ENCODE measurements around the gene CAPN7. TPM values are rescaled to one million over a fixed set of nuclear protein-coding genes. Genes with fewer than 3 reads are reported as not detected.
A peak's percentile ranks its signal among the peaks of the same experiment; 100 is the strongest.

The CAPN7 gene
- total and polyA plus RNA-seq, 2 donors, result 25.5 to 31.4 TPM

DNA sequence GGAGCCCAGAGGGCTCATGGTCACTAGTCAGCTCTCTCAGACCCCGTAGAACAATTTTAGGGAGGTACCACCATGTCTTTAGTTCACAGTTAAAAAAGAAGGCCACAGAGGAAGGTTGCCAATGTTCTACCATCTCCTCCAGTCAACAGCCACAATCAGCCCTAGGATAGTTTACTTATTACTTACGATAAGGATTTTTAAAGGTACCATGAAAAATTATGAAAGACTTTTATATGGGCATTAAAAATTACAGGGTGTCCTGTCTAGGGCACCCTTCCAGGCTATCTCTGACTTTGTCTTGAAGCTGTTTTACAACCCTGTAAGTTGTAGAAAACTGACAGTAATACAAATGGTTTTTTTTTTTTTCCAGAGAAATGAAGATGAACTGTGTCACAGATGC is 57.9 kb downstream of the CAPN7 start:
- no peak for DNase-seq (ENCODE audit: low read depth in 6 of 9, low spot score in 9 of 9)
- 96% methylated on average over 2 of the region's 2 CpGs for WGBS
- peaks cover 7 to 23% of the 10 kb centered on the region in 2 donors for H3K4me1 ChIP-seq (ENCODE audit: control insufficient read depth in 2 of 2, insufficient read depth in 2 of 2, low read length in 2 of 2)
- H3K36me3 ChIP-seq (ENCODE audit: control insufficient read depth in 2 of 2, insufficient read depth in 2 of 2, low read length in 1 of 2), result peaks cover 13 to 45% of the 10 kb centered on the region in 2 donors
- peaks cover 0 to under 1% of the 10 kb centered on the region in 2 donors for H3K27me3 ChIP-seq (ENCODE audit: control insufficient read depth in 2 of 2, insufficient read depth in 1 of 2, low read length in 1 of 2)
- no peak overlapping the region for H3K27ac ChIP-seq (ENCODE audit: low read depth in 1 of 2, low read length in 1 of 2)
- H3K9me3 ChIP-seq (ENCODE audit: control insufficient read depth in 2 of 2, insufficient read depth in 1 of 2, low read length in 1 of 2), result no peaks in the 10 kb centered on the region
- no peak overlapping the region for H3K4me3 ChIP-seq (ENCODE audit: low read length in 2 of 2)

DNA sequence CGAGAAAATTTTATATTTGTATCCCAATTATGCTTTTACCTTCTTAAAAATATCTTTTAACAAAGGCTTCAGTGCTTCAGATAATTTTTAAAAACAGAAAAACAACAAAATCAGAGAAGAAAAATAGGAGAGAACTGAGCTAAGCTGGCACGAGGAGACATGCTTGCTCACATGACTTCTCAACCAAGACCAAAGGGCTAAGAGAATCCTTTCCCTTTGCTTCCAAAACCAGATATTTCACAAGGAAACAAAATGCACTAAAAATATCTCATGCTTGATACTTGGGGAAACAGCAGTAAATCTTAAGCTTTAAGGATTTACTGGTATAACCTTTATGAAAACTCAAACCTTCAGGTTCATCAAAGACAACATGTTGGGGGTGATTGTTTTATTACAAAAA is 58.4 kb downstream of the CAPN7 start:
- WGBS, result 96% methylated on average over 2 of the region's 2 CpGs
- no peaks in the 10 kb centered on the region for H3K9me3 ChIP-seq (ENCODE audit: control insufficient read depth in 2 of 2, insufficient read depth in 1 of 2, low read length in 1 of 2)
- H3K36me3 ChIP-seq (ENCODE audit: control insufficient read depth in 2 of 2, insufficient read depth in 2 of 2, low read length in 1 of 2), result peaks cover 7 to 45% of the 10 kb centered on the region in 2 donors
- DNase-seq (ENCODE audit: low read depth in 6 of 9, low spot score in 9 of 9), result no peak
- peaks cover 0 to 6% of the 10 kb centered on the region in 2 donors for H3K27me3 ChIP-seq (ENCODE audit: control insufficient read depth in 2 of 2, insufficient read depth in 1 of 2, low read length in 1 of 2)
- H3K4me1 ChIP-seq (ENCODE audit: control insufficient read depth in 2 of 2, insufficient read depth in 2 of 2, low read length in 2 of 2), result peaks cover 11 to 29% of the 10 kb centered on the region in 2 donors
- H3K27ac ChIP-seq (ENCODE audit: low read depth in 1 of 2, low read length in 1 of 2), result no peak overlapping the region
- no peak overlapping the region for H3K4me3 ChIP-seq (ENCODE audit: low read length in 2 of 2)

DNA sequence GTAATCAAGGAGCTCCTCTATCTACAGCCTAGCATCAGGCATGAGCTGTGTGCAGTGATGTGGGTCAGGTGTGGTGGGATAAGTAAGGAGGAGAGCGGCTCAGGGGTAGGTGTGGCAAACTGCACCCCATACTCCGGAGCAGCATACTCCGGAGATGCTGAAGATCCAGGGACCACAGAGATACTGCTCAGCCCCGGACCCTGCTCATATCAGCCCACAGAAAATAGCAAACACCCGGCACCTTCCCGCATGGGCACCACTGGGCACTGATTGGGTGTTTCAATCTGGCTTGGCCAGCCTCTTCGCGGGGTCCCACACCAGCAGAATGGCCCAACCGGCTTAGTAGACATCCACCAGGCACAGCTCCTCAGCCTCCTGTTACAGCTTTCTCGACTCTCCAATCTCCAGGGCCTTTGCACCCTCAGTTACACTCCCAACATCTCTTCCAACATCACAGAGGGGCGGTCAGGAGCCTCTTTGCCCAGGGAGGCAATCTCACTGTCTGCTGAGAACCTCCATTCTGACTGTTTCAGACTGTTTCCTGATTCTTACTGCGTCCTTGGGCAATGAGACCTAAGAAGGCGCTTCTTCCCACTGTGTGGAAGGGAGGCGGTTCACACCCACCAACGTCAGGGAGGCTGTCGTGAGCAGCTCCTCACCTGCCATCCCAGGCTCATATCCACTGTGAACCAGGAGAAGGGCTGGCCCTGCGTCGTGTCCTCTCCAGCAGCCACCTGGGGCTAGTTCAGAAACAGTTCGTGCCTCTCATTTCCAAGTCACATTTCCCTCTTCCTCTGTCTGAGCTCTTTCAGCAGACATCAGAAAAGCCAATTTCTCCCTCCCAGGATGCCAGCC is 59.8 kb downstream of the CAPN7 start:
- H3K27me3 ChIP-seq (ENCODE audit: control insufficient read depth in 2 of 2, insufficient read depth in 1 of 2, low read length in 1 of 2), result peaks cover 0 to 10% of the 10 kb centered on the region in 2 donors
- peaks cover 18 to 41% of the 10 kb centered on the region in 2 donors for H3K4me1 ChIP-seq (ENCODE audit: control insufficient read depth in 2 of 2, insufficient read depth in 2 of 2, low read length in 2 of 2)
- no peaks in the 10 kb centered on the region for H3K9me3 ChIP-seq (ENCODE audit: control insufficient read depth in 2 of 2, insufficient read depth in 1 of 2, low read length in 1 of 2)
- 97% methylated on average over 19 of the region's 19 CpGs for WGBS
- H3K27ac ChIP-seq (ENCODE audit: low read depth in 1 of 2, low read length in 1 of 2), result no peak overlapping the region
- H3K4me3 ChIP-seq (ENCODE audit: low read length in 2 of 2), result no peak overlapping the region
- DNase-seq (ENCODE audit: low read depth in 6 of 9, low spot score in 9 of 9), result no peak
- H3K36me3 ChIP-seq (ENCODE audit: control insufficient read depth in 2 of 2, insufficient read depth in 2 of 2, low read length in 1 of 2), result peaks cover 0 to 32% of the 10 kb centered on the region in 2 donors

DNA sequence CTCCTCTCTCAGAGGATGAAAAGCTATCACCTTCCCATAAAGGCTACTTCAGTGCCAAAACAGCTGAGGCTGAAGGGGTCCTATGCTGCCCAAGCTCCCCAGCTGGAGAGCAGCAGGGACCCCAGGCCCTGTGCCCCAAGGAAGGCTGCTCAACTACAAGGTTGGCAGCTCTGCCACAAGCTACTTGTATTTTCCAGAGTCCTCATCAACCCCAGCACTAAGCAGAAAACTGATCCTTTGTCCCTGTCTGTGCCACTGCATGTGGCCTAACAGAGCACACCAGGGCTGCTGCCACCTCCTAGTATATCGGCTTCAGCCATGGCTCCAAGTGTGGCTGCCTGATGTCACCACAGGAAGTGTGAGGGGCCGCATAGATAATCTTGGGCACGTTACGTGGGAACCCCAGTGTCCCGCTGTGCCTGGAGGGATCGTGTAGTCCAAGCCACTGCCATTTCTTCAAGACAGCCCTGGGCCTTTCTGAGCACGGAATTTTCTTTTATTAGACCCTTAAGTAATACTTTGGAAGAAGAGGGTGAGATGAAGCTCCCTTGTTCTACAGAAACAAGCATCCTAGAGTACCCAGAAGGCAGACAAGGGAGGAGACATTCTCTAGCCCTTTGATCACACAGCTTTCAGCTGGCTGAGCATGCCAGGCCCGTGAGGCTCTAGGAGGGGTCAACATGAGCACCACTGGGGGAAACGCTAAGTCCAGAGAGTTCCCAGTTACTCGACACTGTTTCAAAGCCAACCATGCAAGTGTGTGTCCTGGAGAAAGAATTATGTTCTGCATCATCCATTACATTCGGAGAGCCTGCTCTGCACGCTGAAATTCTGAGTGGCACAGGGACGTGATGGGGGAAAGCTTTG is 60.7 kb downstream of the CAPN7 start:
- Histone ChIP-seq H3K4me1 (ENCODE audit: control insufficient read depth in 2 of 2, insufficient read depth in 2 of 2, low read length in 2 of 2) (peaks cover 20 to 50% of the 10 kb centered on the region in 2 donors), H3K27me3 (ENCODE audit: control insufficient read depth in 2 of 2, insufficient read depth in 1 of 2, low read length in 1 of 2) (peaks cover 0 to 10% of the 10 kb centered on the region in 2 donors), H3K27ac (ENCODE audit: low read depth in 1 of 2, low read length in 1 of 2) (no peak overlapping the region), H3K9me3 (ENCODE audit: control insufficient read depth in 2 of 2, insufficient read depth in 1 of 2, low read length in 1 of 2) (no peaks in the 10 kb centered on the region), H3K36me3 (ENCODE audit: control insufficient read depth in 2 of 2, insufficient read depth in 2 of 2, low read length in 1 of 2) (peaks cover 0 to 24% of the 10 kb centered on the region in 2 donors), H3K4me3 (ENCODE audit: low read length in 2 of 2) (no peak overlapping the region)
- WGBS, result 92% methylated on average over 13 of the region's 13 CpGs
- no peak for DNase-seq (ENCODE audit: low read depth in 6 of 9, low spot score in 9 of 9)

- peaks cover 0 to 10% of the 10 kb centered on the region in 2 donors for H3K27me3 ChIP-seq (ENCODE audit: control insufficient read depth in 2 of 2, insufficient read depth in 1 of 2, low read length in 1 of 2)
- DNase-seq (ENCODE audit: low read depth in 6 of 9, low spot score in 9 of 9), result no peak
- WGBS, result 98% methylated on average over 3 of the region's 3 CpGs
- H3K9me3 ChIP-seq (ENCODE audit: control insufficient read depth in 2 of 2, insufficient read depth in 1 of 2, low read length in 1 of 2), result no peaks in the 10 kb centered on the region
- H3K27ac ChIP-seq (ENCODE audit: low read depth in 1 of 2, low read length in 1 of 2), result no peak overlapping the region
- peaks cover 25 to 56% of the 10 kb centered on the region in 2 donors for H3K4me1 ChIP-seq (ENCODE audit: control insufficient read depth in 2 of 2, insufficient read depth in 2 of 2, low read length in 2 of 2)
- no peak overlapping the region for H3K4me3 ChIP-seq (ENCODE audit: low read length in 2 of 2)
- peaks cover 0 to 23% of the 10 kb centered on the region in 2 donors for H3K36me3 ChIP-seq (ENCODE audit: control insufficient read depth in 2 of 2, insufficient read depth in 2 of 2, low read length in 1 of 2)
Measured at GRCh38 chr3:15267502-15267901, 61.5 kb downstream of the CAPN7 start.

DNA sequence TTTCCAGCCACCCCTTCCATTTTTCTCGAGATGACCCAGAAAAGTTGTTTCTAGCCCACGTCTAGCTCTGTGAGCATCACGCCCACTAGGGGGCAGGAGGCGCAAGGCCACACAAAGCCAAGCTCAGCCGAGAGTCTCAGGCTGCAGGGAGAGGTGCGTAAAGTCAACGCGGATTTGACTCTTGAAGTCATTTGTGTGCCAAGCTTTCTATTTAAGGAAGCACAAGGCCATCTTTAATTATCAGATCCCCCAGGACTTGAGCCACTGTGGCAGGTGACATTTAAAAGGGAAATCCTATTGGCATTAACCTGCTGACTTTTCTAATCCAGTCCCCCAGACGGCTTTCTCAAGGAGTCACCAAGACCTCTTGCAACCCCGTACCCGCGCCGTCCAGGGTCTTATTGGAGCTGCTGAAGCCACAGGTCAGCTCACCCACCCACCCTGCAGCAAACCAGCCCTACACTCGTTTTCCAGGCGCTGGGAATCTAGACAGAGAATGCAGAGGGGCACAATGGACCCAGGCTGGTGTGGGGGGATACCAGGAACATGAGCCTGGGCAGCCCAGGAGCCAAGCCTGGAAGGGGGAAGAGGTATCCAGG is 62.1 kb downstream of the CAPN7 start:
- peak overlapping the region in 1 of 2 donors; percentile 56 for H3K27ac ChIP-seq (ENCODE audit: low read depth in 1 of 2, low read length in 1 of 2)
- no peak overlapping the region for H3K4me3 ChIP-seq (ENCODE audit: low read length in 2 of 2)
- H3K9me3 ChIP-seq (ENCODE audit: control insufficient read depth in 2 of 2, insufficient read depth in 1 of 2, low read length in 1 of 2), result no peaks in the 10 kb centered on the region
- 44% methylated on average over 15 of the region's 15 CpGs for WGBS
- H3K36me3 ChIP-seq (ENCODE audit: control insufficient read depth in 2 of 2, insufficient read depth in 2 of 2, low read length in 1 of 2), result peaks cover 0 to 23% of the 10 kb centered on the region in 2 donors
- DNase-seq (ENCODE audit: low read depth in 6 of 9, low spot score in 9 of 9), result peak; percentile 59 to 92 (median 78)
- peaks cover 25 to 62% of the 10 kb centered on the region in 2 donors for H3K4me1 ChIP-seq (ENCODE audit: control insufficient read depth in 2 of 2, insufficient read depth in 2 of 2, low read length in 2 of 2)
- peaks cover 0 to 10% of the 10 kb centered on the region in 2 donors for H3K27me3 ChIP-seq (ENCODE audit: control insufficient read depth in 2 of 2, insufficient read depth in 1 of 2, low read length in 1 of 2)

GRCh38 chr3:15269091-15269989 is 63.3 kb downstream of the CAPN7 start:
- 41% methylated on average over 29 of the region's 29 CpGs for WGBS
- peaks cover 0 to 23% of the 10 kb centered on the region in 2 donors for H3K36me3 ChIP-seq (ENCODE audit: control insufficient read depth in 2 of 2, insufficient read depth in 2 of 2, low read length in 1 of 2)
- peaks cover 0 to 10% of the 10 kb centered on the region in 2 donors for H3K27me3 ChIP-seq (ENCODE audit: control insufficient read depth in 2 of 2, insufficient read depth in 1 of 2, low read length in 1 of 2)
- DNase-seq (ENCODE audit: low read depth in 6 of 9, low spot score in 9 of 9), result peak in 6 of 9 donors; percentile 42 to 88 (median 76)
- no peaks in the 10 kb centered on the region for H3K9me3 ChIP-seq (ENCODE audit: control insufficient read depth in 2 of 2, insufficient read depth in 1 of 2, low read length in 1 of 2)
- no peak overlapping the region for H3K4me3 ChIP-seq (ENCODE audit: low read length in 2 of 2)
- peaks cover 25 to 69% of the 10 kb centered on the region in 2 donors for H3K4me1 ChIP-seq (ENCODE audit: control insufficient read depth in 2 of 2, insufficient read depth in 2 of 2, low read length in 2 of 2)
- peak overlapping the region; percentile 39 to 56 for H3K27ac ChIP-seq (ENCODE audit: low read depth in 1 of 2, low read length in 1 of 2)

GRCh38 chr3:15271030-15271429 is 65.0 kb downstream of the CAPN7 start:
- H3K27ac ChIP-seq (ENCODE audit: low read depth in 1 of 2, low read length in 1 of 2), result no peak overlapping the region

More at GRCh38 chr3:15271030-15271429, 65.0 kb downstream of the CAPN7 start:
- H3K27me3 ChIP-seq (ENCODE audit: control insufficient read depth in 2 of 2, insufficient read depth in 1 of 2, low read length in 1 of 2), result peaks cover 0 to 10% of the 10 kb centered on the region in 2 donors
- peaks cover 0 to 21% of the 10 kb centered on the region in 2 donors for H3K36me3 ChIP-seq (ENCODE audit: control insufficient read depth in 2 of 2, insufficient read depth in 2 of 2, low read length in 1 of 2)
- 92% methylated on average over 4 of the region's 4 CpGs for WGBS
- H3K4me1 ChIP-seq (ENCODE audit: control insufficient read depth in 2 of 2, insufficient read depth in 2 of 2, low read length in 2 of 2), result peaks cover 25 to 72% of the 10 kb centered on the region in 2 donors
- H3K9me3 ChIP-seq (ENCODE audit: control insufficient read depth in 2 of 2, insufficient read depth in 1 of 2, low read length in 1 of 2), result no peaks in the 10 kb centered on the region
- H3K4me3 ChIP-seq (ENCODE audit: low read length in 2 of 2), result no peak overlapping the region
- DNase-seq (ENCODE audit: low read depth in 6 of 9, low spot score in 9 of 9), result no peak

All from thymus (tissue), 11 donors.